H1 (cell line): ENCODE measurements around the gene NCAPD3. TPM values are rescaled to one million over a fixed set of nuclear protein-coding genes. Genes with fewer than 3 reads are reported as not detected.

ENCODE experiments used
- CTCF ChIA-PET: fragments of 300-600 bp; sonication (Branson Sonifier 250); formaldehyde crosslinking; loops from one replicate; lab custom pipeline; 2021; ENCODE audit not compliant: partially characterized antibody; lab: Charles Lee
- POLR2A ChIA-PET: fragments of 300-600 bp; sonication (Branson Sonifier 250); formaldehyde crosslinking; loops from one replicate; lab custom pipeline; 2021; ENCODE audit warnings: inconsistent platforms; ENCODE audit not compliant: partially characterized antibody; lab: Charles Lee
- DNase-seq, 2 experiments: peaks; one replicate each; pipeline versions ENCODE4 v3.0.0 to v3.0.0-alpha.2; 2010 to 2022; ENCODE audit warnings: low spot score in 2 of 2, low read depth in 1 of 2, mixed read lengths in 1 of 2
- FAIRE-seq: peaks from 2 replicates; lab custom pipeline; 2011; peaks lifted over from hg19 to GRCh38; lab: Jason Lieb, UNC
- H2AFZ ChIP-seq: 2 replicates; pipeline ENCODE4 v1.8.1; 2012; ENCODE audit warnings: low read length, inconsistent platforms
- H2AK5ac ChIP-seq: 2 replicates; pipeline ENCODE4 v1.6.1; 2013; ENCODE audit warnings: low read depth, low read length
- H2BK120ac ChIP-seq: replicated peaks from 2 replicates; pipeline ENCODE3; 2013; ENCODE audit warnings: low read depth, low read length, inconsistent platforms
- H2BK12ac ChIP-seq: 2 replicates; pipeline ENCODE4 v1.6.1; 2013; ENCODE audit warnings: low read depth, low read length
- H2BK15ac ChIP-seq: 2 replicates; pipeline ENCODE4 v1.6.1; 2013; ENCODE audit warnings: low read length
- H2BK20ac ChIP-seq: 2 replicates; pipeline ENCODE4 v1.6.1; 2013; ENCODE audit warnings: low read length
- H2BK5ac ChIP-seq: 2 replicates; pipeline ENCODE4 v1.6.1; 2013; ENCODE audit warnings: low read depth, low read length
- H3K14ac ChIP-seq: 2 replicates; pipeline ENCODE4 v1.6.1; 2013; ENCODE audit warnings: inconsistent platforms; ENCODE audit not compliant: insufficient read length
- H3K18ac ChIP-seq: 2 replicates; pipeline ENCODE4 v1.6.1; 2013; ENCODE audit warnings: low read length; ENCODE audit errors: extremely low read depth
- H3K23ac ChIP-seq: 2 replicates; pipeline ENCODE4 v1.6.1; 2013; ENCODE audit warnings: inconsistent platforms; ENCODE audit not compliant: insufficient read length
- H3K23me2 ChIP-seq: 2 replicates; pipeline ENCODE4 v1.6.1; 2013; ENCODE audit warnings: low read depth, low read length
- H3K27ac ChIP-seq: 2 replicates; pipeline ENCODE4 v1.6.1; 2011; ENCODE audit warnings: low read depth, low read length, inconsistent platforms
- H3K27me3 ChIP-seq, 4 experiments: replicated peaks in 1 of 4; 1 replicate in 1 of 4; 2 replicates in 3 of 4; pipeline versions ENCODE4 v1.6.1 to v1.8.1; 2011 to 2013; ENCODE audit warnings: low read length in 3 of 4, mild to moderate bottlenecking in 3 of 4, inconsistent platforms in 2 of 4, mixed read lengths in 2 of 4, moderate library complexity in 1 of 4; ENCODE audit not compliant: control insufficient read depth in 3 of 4, insufficient read depth in 3 of 4; ENCODE audit errors: extremely low read depth in 1 of 4
- H3K36me3 ChIP-seq, 4 experiments: 2 replicates each; pipeline versions ENCODE4 v1.6.1 to v1.8.1; 2011 to 2013; ENCODE audit warnings: mild to moderate bottlenecking in 4 of 4, low read length in 3 of 4, moderate library complexity in 2 of 4, control low read depth in 1 of 4, inconsistent platforms in 1 of 4; ENCODE audit not compliant: insufficient read depth in 4 of 4, control insufficient read depth in 2 of 4
- H3K4ac ChIP-seq: replicated peaks from 2 replicates; pipeline ENCODE3; 2013; ENCODE audit warnings: low read length, low read depth, mixed read lengths, inconsistent platforms; ENCODE audit not compliant: insufficient read length
- H3K4me1 ChIP-seq, 4 experiments: replicated peaks in 1 of 4; 1 replicate in 1 of 4; 2 replicates in 3 of 4; pipeline versions ENCODE4 v1.6.1 to v1.8.1; 2011 to 2013; ENCODE audit warnings: low read length in 3 of 4, inconsistent platforms in 2 of 4, mixed read lengths in 1 of 4; ENCODE audit not compliant: insufficient read depth in 4 of 4, control insufficient read depth in 3 of 4
- H3K4me2 ChIP-seq, 2 experiments: 2 replicates each; pipeline versions ENCODE4 v1.6.1 to v1.8.1; 2011 to 2013; ENCODE audit warnings: low read depth in 2 of 2, low read length in 2 of 2, control low read depth in 1 of 2, inconsistent platforms in 1 of 2, mild to moderate bottlenecking in 1 of 2; ENCODE audit not compliant: insufficient read depth in 1 of 2
- H3K4me3 ChIP-seq, 4 experiments: fragments of 200-600, 300-600 bp in 1 of 4; sonication (generic), shearing (Covaris generic), sonication (Bioruptor Twin) in 1 of 4; 2 replicates each; pipeline versions ENCODE4 v1.5.1 to v1.8.1; 2011 to 2016; ENCODE audit warnings: low read length in 4 of 4, low read depth in 3 of 4, control low read depth in 2 of 4, inconsistent platforms in 2 of 4, mild to moderate bottlenecking in 2 of 4, mixed read lengths in 1 of 4, moderate library complexity in 1 of 4; ENCODE audit not compliant: insufficient read depth in 2 of 4; ENCODE audit errors: extremely low read depth in 1 of 4
- H3K56ac ChIP-seq: replicated peaks from 2 replicates; pipeline ENCODE3; 2013; ENCODE audit warnings: low read depth, mild to moderate bottlenecking, mixed read lengths, low read length, inconsistent platforms; ENCODE audit not compliant: insufficient read length
- H3K79me1 ChIP-seq: 2 replicates; pipeline ENCODE4 v1.6.1; 2013; ENCODE audit warnings: low read depth, low read length, control low read depth
- H3K79me2 ChIP-seq, 2 experiments: 2 replicates each; pipeline versions ENCODE4 v1.6.1 to v1.8.1; 2012 to 2013; ENCODE audit warnings: low read length in 2 of 2, mild to moderate bottlenecking in 2 of 2, inconsistent platforms in 1 of 2; ENCODE audit not compliant: insufficient read depth in 2 of 2, control insufficient read depth in 1 of 2
- H3K9ac ChIP-seq, 4 experiments: replicated peaks in 1 of 4; 1 replicate in 1 of 4; 2 replicates in 3 of 4; pipeline versions ENCODE4 v1.6.1 to v1.8.1; 2011 to 2013; ENCODE audit warnings: low read depth in 3 of 4, low read length in 3 of 4, control low read depth in 2 of 4, mild to moderate bottlenecking in 2 of 4, moderate library complexity in 2 of 4, inconsistent platforms in 1 of 4; ENCODE audit errors: extremely low read depth in 1 of 4
- H3K9me3 ChIP-seq, 2 experiments: 2 replicates each; pipeline versions ENCODE4 v1.6.1 to v1.8.1; 2012 to 2013; ENCODE audit warnings: mild to moderate bottlenecking in 2 of 2, moderate library complexity in 2 of 2, control low read depth in 1 of 2, inconsistent platforms in 1 of 2, low read depth in 1 of 2, low read length in 1 of 2, mixed read lengths in 1 of 2; ENCODE audit not compliant: insufficient read depth in 2 of 2
- H4K20me1 ChIP-seq, 2 experiments: replicated peaks in 1 of 2; 2 replicates each; pipeline versions ENCODE3 to v1.8.1; 2011 to 2013; ENCODE audit warnings: inconsistent platforms in 2 of 2, low read length in 2 of 2, mild to moderate bottlenecking in 1 of 2; ENCODE audit not compliant: insufficient read depth in 2 of 2, control insufficient read depth in 1 of 2
- H4K5ac ChIP-seq: 2 replicates; pipeline ENCODE4 v1.6.1; 2013; ENCODE audit warnings: low read length, low read depth, mixed read lengths, inconsistent platforms; ENCODE audit not compliant: insufficient read length
- H4K8ac ChIP-seq: 2 replicates; pipeline ENCODE4 v1.8.0; 2013; ENCODE audit warnings: mild to moderate bottlenecking, moderate library complexity, low read length, inconsistent platforms; ENCODE audit not compliant: insufficient read depth; ENCODE audit errors: extremely low read depth
- H4K91ac ChIP-seq: replicated peaks from 2 replicates; pipeline ENCODE3; 2013; ENCODE audit warnings: low read length, mixed read lengths, inconsistent platforms; ENCODE audit not compliant: insufficient read length
- CTBP2 ChIP-seq: IDR thresholded peaks from 2 replicates; pipeline ENCODE4 v1.7.0; 2011; ENCODE audit warnings: borderline replicate concordance, mild to moderate bottlenecking, moderate library complexity, mixed read lengths, low read length; ENCODE audit not compliant: insufficient read depth, insufficient read length
- KDM5A ChIP-seq: fragments of 200-600 bp; IDR thresholded peaks from 2 replicates; pipeline ENCODE4 v1.7.1; 2012; ENCODE audit warnings: mild to moderate bottlenecking, low read length, inconsistent platforms, mixed read lengths
- RXRA ChIP-seq: IDR thresholded peaks from 2 replicates; pipeline ENCODE4 v1.6.1; 2011; ENCODE audit warnings: low read depth, mild to moderate bottlenecking, low read length, moderate library complexity; ENCODE audit not compliant: insufficient read depth
- SIN3A ChIP-seq, 2 experiments: IDR thresholded peaks in 1 of 2; conservative IDR thresholded peaks in 1 of 2; 2 replicates each; pipeline ENCODE4 v1.6.1; 2011 to 2012; ENCODE audit warnings: low read length in 2 of 2, improper control_type of control experiment in 1 of 2, low read depth in 1 of 2, mild to moderate bottlenecking in 1 of 2
- WGBS, 2 experiments: shearing (Covaris generic) in 1 of 2; methylation state at CpG; one replicate each; pipeline versions ENCODE4 v1.1.6 to v1.1.7; 2013 to 2015; ENCODE audit warnings: low lambda C conversion rate in 2 of 2, mixed read lengths in 2 of 2, inconsistent platforms in 1 of 2, low coverage in 1 of 2, missing lambda C conversion rate in 1 of 2; ENCODE audit not compliant: insufficient replicate concordance in 2 of 2, insufficient coverage in 1 of 2, insufficient read length in 1 of 2; ENCODE audit errors: extremely low coverage in 1 of 2, missing lambda C conversion rate in 1 of 2; 5-methylcytosine and 5-hydroxymethylcytosine counted together
- polyA plus RNA-seq, 7 experiments: library from polyadenylated mRNA; depleted of rRNA in 3 of 7; stranded (reverse) in 5 of 7; unstranded in 2 of 7; fragments of >200 nt in 5 of 7; fragments of 200-250 nt in 2 of 7; gene quantifications; 1 replicate in 5 of 7; 2 replicates in 1 of 7; 4 replicates in 1 of 7; pipeline versions ENCODE4 v1.2.1 to v1.2.3, GENCODE V29; 2011 to 2013; ENCODE audit warnings: missing spikeins in 2 of 7, mixed read lengths in 2 of 7
- total RNA-seq: library from RNA; stranded (reverse); fragmentation: NEBNext Ultra II Directional; extraction: Animal tissue kit (Norgen Biotek cat#: 25700); gene quantifications from 2 replicates; pipeline ENCODE4 v1.2.1, GENCODE V29; 2021
- TF ChIP-seq, protein P1 (sequence below): IDR thresholded peaks from 2 replicates; pipeline ENCODE4 v1.6.1; 2012; ENCODE audit warnings: inconsistent platforms
- TF ChIP-seq, protein P2 (sequence below): IDR thresholded peaks from 2 replicates; pipeline ENCODE4 v1.6.1; 2012; ENCODE audit warnings: inconsistent platforms

Gene NCAPD3
- total and polyA plus RNA-seq, 2 of the 8 experiments (the other 6 are each of a cell fraction or from before 2014, with no cell fraction given), result 26.5 to 55.2 TPM

DNA sequence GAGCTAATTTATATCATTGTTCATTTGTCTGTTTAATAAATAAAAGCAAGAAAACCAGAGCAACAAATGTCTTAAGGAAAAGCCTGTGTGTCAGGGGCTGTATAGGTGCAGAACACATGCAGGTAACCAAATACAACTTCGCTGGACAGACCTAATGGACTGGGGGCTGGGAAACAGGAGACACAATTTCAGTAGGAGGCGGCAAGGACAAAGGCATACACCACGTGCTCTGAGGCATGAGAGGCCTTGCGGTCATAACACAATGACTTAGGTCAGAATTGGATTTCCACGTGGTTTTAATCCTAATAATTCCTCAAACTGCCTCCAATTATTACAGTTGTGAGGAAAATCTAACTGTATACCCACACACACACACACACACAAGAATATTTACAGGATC, 43.7 kb upstream of the NCAPD3 start:
- Histone ChIP-seq H2AK5ac (no peak overlapping the region), H3K9ac (no peak overlapping the region), H4K8ac (no peak overlapping the region), H2BK120ac (peak overlapping the region; percentile 21), H3K18ac (no peak overlapping the region), H3K23ac (no peak overlapping the region), H3K79me2 (peaks cover 0 to 66% of the 10 kb centered on the region in 2 experiments; a peak in 3 of 4 replicates), H2AFZ (no peak overlapping the region), H3K36me3 (peaks cover 0 to 14% (median 5%) of the 10 kb centered on the region in 4 experiments; a peak in 4 of 8 replicates), H3K56ac (no peak overlapping the region), H2BK5ac (peak overlapping the region; percentile 75; the same call in 1 of the 2 replicates), H3K23me2 (no peaks in the 10 kb centered on the region; the same call in 1 of the 2 replicates), H3K4ac (no peak overlapping the region), H4K91ac (peak overlapping the region; percentile 59), H4K5ac (no peak overlapping the region), H2BK20ac (peak overlapping the region; percentile 50; the same call in 1 of the 2 replicates), H3K27ac (no peak overlapping the region), H3K79me1 (peaks cover 3% of the 10 kb centered on the region; the same call in 1 of the 2 replicates), H4K20me1 (no peaks in the 10 kb centered on the region), H3K27me3 (no peaks in the 10 kb centered on the region), H2BK12ac (peak overlapping the region; percentile 73), H3K4me1 (peaks cover 15 to 34% (median 20%) of the 10 kb centered on the region in 4 experiments), H3K4me3 (no peak overlapping the region), H3K4me2 (no peak overlapping the region), H2BK15ac (no peak overlapping the region), H3K9me3 (no peaks in the 10 kb centered on the region), H3K14ac (no peak overlapping the region)
- 64% methylated on average over 5 of the region's 5 CpGs; no CpG with 5 or more reads in 1 of the 2 experiments for WGBS, 2 experiments
- DNase-seq (no peak), FAIRE-seq (no peak)
- CTCF ChIA-PET, result interaction anchor here (1.0 kb wide), 2 partner anchors 24 to 66 kb away, joined by 3 read pairs; no protein-coding TSS in a partner anchor
- TF ChIP-seq, protein P1, sequence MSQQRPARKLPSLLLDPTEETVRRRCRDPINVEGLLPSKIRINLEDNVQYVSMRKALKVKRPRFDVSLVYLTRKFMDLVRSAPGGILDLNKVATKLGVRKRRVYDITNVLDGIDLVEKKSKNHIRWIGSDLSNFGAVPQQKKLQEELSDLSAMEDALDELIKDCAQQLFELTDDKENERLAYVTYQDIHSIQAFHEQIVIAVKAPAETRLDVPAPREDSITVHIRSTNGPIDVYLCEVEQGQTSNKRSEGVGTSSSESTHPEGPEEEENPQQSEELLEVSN, result peak; percentile 88
- TF ChIP-seq, protein P2, sequence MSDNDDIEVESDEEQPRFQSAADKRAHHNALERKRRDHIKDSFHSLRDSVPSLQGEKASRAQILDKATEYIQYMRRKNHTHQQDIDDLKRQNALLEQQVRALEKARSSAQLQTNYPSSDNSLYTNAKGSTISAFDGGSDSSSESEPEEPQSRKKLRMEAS, result peak; percentile 87
- TF ChIP-seq SIN3A (conservative IDR thresholded peaks at IDR 0.05 in 1 of 2, IDR thresholded peaks at IDR 0.05 in 1 of 2; ENCODE audit: low read depth in 1 of 2, low read length in 2 of 2), result no peak
- TF ChIP-seq KDM5A, result no peak
- no peak for TF ChIP-seq CTBP2
- no peak for TF ChIP-seq RXRA
- POLR2A ChIA-PET, result interaction anchor here (1.1 to 9.2 kb wide), 3 partner anchors 9 to 22 kb away, joined by 3 to 76 read pairs (median 4); partner anchors contain the start of gene GLB1L3
